ENCODE measurements around the gene UNC50. TPM values are rescaled to one million over a fixed set of nuclear protein-coding genes. Genes with fewer than 3 reads are reported as not detected.

Gene UNC50
- total and polyA plus RNA-seq, 2 donors from 2014 or later = 53.2 to 58.0 TPM

- no peak overlapping the region for H3K27ac ChIP-seq (ENCODE audit: low read depth in 2 of 2, low read length in 2 of 2)
- H3K4me3 ChIP-seq (ENCODE audit: low read length in 3 of 3) = no peak overlapping the region
- H3K9ac ChIP-seq (ENCODE audit: low read length in 3 of 3) = no peak overlapping the region
- no peaks in the 10 kb centered on the region for H3K9me3 ChIP-seq (ENCODE audit: control insufficient read depth in 2 of 3, insufficient read depth in 1 of 3, low read length in 3 of 3)
- no peak for DNase-seq
- TF ChIP-seq, protein P1, sequence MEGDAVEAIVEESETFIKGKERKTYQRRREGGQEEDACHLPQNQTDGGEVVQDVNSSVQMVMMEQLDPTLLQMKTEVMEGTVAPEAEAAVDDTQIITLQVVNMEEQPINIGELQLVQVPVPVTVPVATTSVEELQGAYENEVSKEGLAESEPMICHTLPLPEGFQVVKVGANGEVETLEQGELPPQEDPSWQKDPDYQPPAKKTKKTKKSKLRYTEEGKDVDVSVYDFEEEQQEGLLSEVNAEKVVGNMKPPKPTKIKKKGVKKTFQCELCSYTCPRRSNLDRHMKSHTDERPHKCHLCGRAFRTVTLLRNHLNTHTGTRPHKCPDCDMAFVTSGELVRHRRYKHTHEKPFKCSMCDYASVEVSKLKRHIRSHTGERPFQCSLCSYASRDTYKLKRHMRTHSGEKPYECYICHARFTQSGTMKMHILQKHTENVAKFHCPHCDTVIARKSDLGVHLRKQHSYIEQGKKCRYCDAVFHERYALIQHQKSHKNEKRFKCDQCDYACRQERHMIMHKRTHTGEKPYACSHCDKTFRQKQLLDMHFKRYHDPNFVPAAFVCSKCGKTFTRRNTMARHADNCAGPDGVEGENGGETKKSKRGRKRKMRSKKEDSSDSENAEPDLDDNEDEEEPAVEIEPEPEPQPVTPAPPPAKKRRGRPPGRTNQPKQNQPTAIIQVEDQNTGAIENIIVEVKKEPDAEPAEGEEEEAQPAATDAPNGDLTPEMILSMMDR (IDR thresholded peaks at IDR 0.05; ENCODE audit: borderline replicate concordance, extremely low read depth, insufficient read depth) = no peak
- H3K4me1 ChIP-seq (ENCODE audit: control insufficient read depth in 2 of 3, insufficient read depth in 2 of 3, low read depth in 1 of 3, low read length in 3 of 3) = no peaks in the 10 kb centered on the region
- peaks cover 0 to 3% (median 0%) of the 10 kb centered on the region in 3 donors for H3K36me3 ChIP-seq (ENCODE audit: control insufficient read depth in 2 of 3, insufficient read depth in 3 of 3, low read length in 3 of 3)
- no peaks in the 10 kb centered on the region for H3K27me3 ChIP-seq (ENCODE audit: control insufficient read depth, insufficient read depth, low read length)
- no peak for FAIRE-seq
- intact Hi-C loops (cut with DNase I) = no loop called here
Observed at GRCh38 chr2:98664323-98664722, 55.9 kb downstream of the UNC50 start.

DNA sequence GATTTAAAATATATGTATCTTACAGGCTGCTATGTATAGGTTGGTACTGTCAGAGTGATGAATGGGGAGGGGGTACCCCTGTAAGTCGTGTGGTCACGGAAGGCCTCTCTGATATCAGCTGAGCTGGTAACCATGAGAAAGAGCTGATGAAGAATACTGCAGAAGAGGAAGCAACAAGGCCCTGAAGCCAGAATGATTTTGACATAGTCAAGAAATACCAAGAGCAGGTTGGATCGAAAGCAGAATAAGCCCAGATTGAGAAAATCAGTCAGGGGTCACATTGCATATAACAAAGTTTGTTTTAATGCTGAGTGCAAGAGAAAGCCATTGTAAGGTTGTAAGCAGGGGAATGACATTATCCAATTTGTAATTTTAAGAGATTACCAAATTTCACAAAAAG lies 57.3 kb downstream of the UNC50 start:
- no peaks in the 10 kb centered on the region for H3K4me1 ChIP-seq (ENCODE audit: control insufficient read depth in 2 of 3, insufficient read depth in 2 of 3, low read depth in 1 of 3, low read length in 3 of 3)
- peaks cover 0 to 3% (median 0%) of the 10 kb centered on the region in 3 donors for H3K36me3 ChIP-seq (ENCODE audit: control insufficient read depth in 2 of 3, insufficient read depth in 3 of 3, low read length in 3 of 3)
- TF ChIP-seq, protein P1 (IDR thresholded peaks at IDR 0.05; ENCODE audit: borderline replicate concordance, extremely low read depth, insufficient read depth) = no peak
- H3K9ac ChIP-seq (ENCODE audit: low read length in 3 of 3) = no peak overlapping the region
- DNase-seq (no peak), FAIRE-seq (no peak)
- H3K9me3 ChIP-seq (ENCODE audit: control insufficient read depth in 2 of 3, insufficient read depth in 1 of 3, low read length in 3 of 3) = no peaks in the 10 kb centered on the region
- intact Hi-C loops (cut with DNase I) = no loop called here
- H3K4me3 ChIP-seq (ENCODE audit: low read length in 3 of 3) = no peak overlapping the region
- no peak overlapping the region for H3K27ac ChIP-seq (ENCODE audit: low read depth in 2 of 2, low read length in 2 of 2)
- no peaks in the 10 kb centered on the region for H3K27me3 ChIP-seq (ENCODE audit: control insufficient read depth, insufficient read depth, low read length)

Other genes with a start within 250 kb of the UNC50 start
- 27.9 TPM for gene INPP4A, start 163.7 kb upstream of the UNC50 start, total RNA-seq
- 4.1 TPM for gene INPP4A, start 163.7 kb upstream of the UNC50 start, polyA plus RNA-seq (ENCODE audit: insufficient read depth, low read depth, low replicate concordance)
- gene COA5, start 77 bp upstream of the UNC50 start, total RNA-seq = 38.0 TPM
- 85.8 TPM for gene COA5, start 77 bp upstream of the UNC50 start, polyA plus RNA-seq (ENCODE audit: insufficient read depth, low read depth, low replicate concordance)
- 101 TPM for gene MGAT4A, start 122.5 kb downstream of the UNC50 start, total RNA-seq
- 23.5 TPM for gene MGAT4A, start 122.5 kb downstream of the UNC50 start, polyA plus RNA-seq (ENCODE audit: insufficient read depth, low read depth, low replicate concordance)

All from kidney (tissue), 14 donors.